Smooth muscle cell (in vitro differentiated cells): ENCODE results near the gene SPTLC2. TPM values are rescaled to one million over a fixed set of nuclear protein-coding genes. Genes with fewer than 3 reads are reported as not detected.
"Not testable (repeated sequence)": the region's sequence is repeated elsewhere in the genome, so short reads cannot be mapped to it uniquely, and the experiment has no call there.

Experiments
- DNase-seq: peaks from one replicate; lab custom pipeline; 2025; ENCODE audit not compliant: unreplicated experiment; lab: John Stamatoyannopoulos, UW
- H2AFZ ChIP-seq: fragments of 200-600 bp; sonication (generic); 2 replicates; pipeline ENCODE4 v1.6.0; 2016; ENCODE audit warnings: antibody characterized with exemption, low read depth, mild to moderate bottlenecking
- H3F3A ChIP-seq: fragments of 200-600 bp; sonication (generic); 2 replicates; pipeline ENCODE4 v1.6.0; 2017; ENCODE audit warnings: antibody characterized with exemption, low read depth
- H3K27ac ChIP-seq: fragments of 200-600 bp; sonication (generic); 2 replicates; pipeline ENCODE4 v1.5.1; 2016; ENCODE audit warnings: low read depth, mild to moderate bottlenecking
- H3K27me3 ChIP-seq: fragments of 200-600 bp; sonication (generic); 2 replicates; pipeline ENCODE4 v1.6.1; 2016; ENCODE audit warnings: low read depth, mild to moderate bottlenecking
- H3K36me3 ChIP-seq: fragments of 200-600 bp; sonication (generic); 2 replicates; pipeline ENCODE4 v1.5.1; 2016; ENCODE audit warnings: low read depth
- H3K4me1 ChIP-seq: fragments of 200-600 bp; sonication (generic); 2 replicates; pipeline ENCODE4 v1.5.1; 2016; ENCODE audit warnings: low read depth
- H3K4me2 ChIP-seq: fragments of 200-600 bp; sonication (generic); 2 replicates; pipeline ENCODE4 v1.6.0; 2016; ENCODE audit warnings: mild to moderate bottlenecking
- H3K4me3 ChIP-seq: fragments of 200-600 bp; sonication (generic); 2 replicates; pipeline ENCODE4 v1.5.1; 2016; ENCODE audit warnings: mild to moderate bottlenecking
- H3K79me2 ChIP-seq: fragments of 200-600 bp; sonication (generic); 2 replicates; pipeline ENCODE4 v1.6.0; 2016; ENCODE audit warnings: low read depth, mild to moderate bottlenecking
- H3K9ac ChIP-seq: fragments of 200-600 bp; sonication (generic); 2 replicates; pipeline ENCODE4 v1.6.0; 2016; ENCODE audit warnings: low read depth
- H3K9me3 ChIP-seq: fragments of 200-600 bp; sonication (generic); replicated peaks from 2 replicates; pipeline ENCODE4 v1.5.1; 2016; ENCODE audit warnings: low read depth
- H4K20me1 ChIP-seq: fragments of 200-600 bp; sonication (generic); 2 replicates; pipeline ENCODE4 v1.6.0; 2016; ENCODE audit warnings: low read depth
- CTCF ChIP-seq: fragments of 200-600 bp; sonication (generic); IDR thresholded peaks from 2 replicates; pipeline ENCODE4 v1.5.1; 2017; ENCODE audit warnings: borderline replicate concordance, mild to moderate bottlenecking, antibody characterized with exemption; ENCODE audit not compliant: insufficient read depth, poor library complexity, severe bottlenecking
- WGBS: methylation state at CpG from one replicate; pipeline ENCODE4 v1.1.7; 2016; ENCODE audit warnings: low lambda C conversion rate; 5-methylcytosine and 5-hydroxymethylcytosine counted together
- polyA plus RNA-seq: library from polyadenylated mRNA; unstranded; fragments of >200 nt; fragmentation: Nextera tagmentation; extraction: Ambion mirVana; gene quantifications from 2 replicates; pipeline ENCODE4 v1.2.1, GENCODE V29; 2016
- total RNA-seq: library from RNA; depleted of rRNA; stranded (reverse); fragments of >200 nt; gene quantifications from 2 replicates; pipeline ENCODE4 v1.2.3, GENCODE V29; 2014

Gene SPTLC2
- total and polyA plus RNA-seq, 2 experiments from 2014 or later, result 23.4 to 24.8 TPM

DNA sequence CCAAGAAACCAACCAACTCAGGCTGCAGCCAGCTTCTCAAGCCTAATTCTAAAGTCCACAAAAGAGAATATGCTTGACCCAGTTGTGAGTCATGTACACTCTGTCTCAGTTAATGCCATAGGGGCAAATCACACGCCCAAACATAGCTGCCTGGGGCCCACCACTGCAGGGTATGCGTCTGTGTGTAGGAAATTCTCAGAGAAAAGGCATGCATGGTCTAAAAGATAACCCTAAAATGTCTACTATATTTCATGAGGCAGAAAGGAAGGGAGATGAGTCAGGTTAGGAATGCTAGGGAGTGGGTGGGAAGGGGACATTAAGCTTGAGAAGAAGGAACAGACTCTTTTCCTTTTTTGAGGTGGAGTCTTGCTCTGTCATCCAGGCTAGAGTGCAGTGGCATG is 22.3 kb upstream of the SPTLC2 start:
- no peak overlapping the region for H3K4me2 ChIP-seq
- H3K27ac ChIP-seq, result peak overlapping the region; percentile 86
- no peaks in the 10 kb centered on the region for H3K36me3 ChIP-seq
- H3K9ac ChIP-seq, result no peak overlapping the region
- H2AFZ ChIP-seq, result no peak overlapping the region
- H3K4me3 ChIP-seq, result no peak overlapping the region
- 2% methylated on average over 2 of the region's 2 CpGs for whole genome bisulfite sequencing
- DNase-seq, result no peak
- no peaks in the 10 kb centered on the region for H3K4me1 ChIP-seq
- H3K9me3 ChIP-seq, result no peaks in the 10 kb centered on the region
- no peak for TF ChIP-seq CTCF
- H3K79me2 ChIP-seq, result no peaks in the 10 kb centered on the region
- H4K20me1 ChIP-seq, result no peaks in the 10 kb centered on the region
- no peaks in the 10 kb centered on the region for H3F3A ChIP-seq
- no peaks in the 10 kb centered on the region for H3K27me3 ChIP-seq

DNA sequence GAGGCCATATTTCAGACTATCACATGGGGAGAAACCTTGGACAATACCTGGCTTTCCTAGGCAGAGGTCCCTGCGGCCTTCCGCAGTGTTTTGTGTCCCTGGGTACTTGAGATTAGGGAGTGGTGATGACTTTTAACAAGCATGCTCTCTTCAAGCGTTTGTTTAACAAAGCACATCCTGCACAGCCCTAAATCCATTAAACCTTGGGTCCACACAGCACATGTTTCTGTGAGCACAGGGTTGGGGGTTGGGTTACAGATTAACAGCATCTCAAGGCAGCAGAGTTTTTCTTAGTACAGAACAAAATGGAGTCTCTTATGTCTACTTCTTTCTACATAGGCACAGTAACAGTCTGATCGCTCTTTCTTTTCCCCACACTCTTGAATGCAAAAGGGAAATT is 19.4 kb upstream of the SPTLC2 start:
- WGBS, result 74% methylated on average over 4 of the region's 4 CpGs

DNA sequence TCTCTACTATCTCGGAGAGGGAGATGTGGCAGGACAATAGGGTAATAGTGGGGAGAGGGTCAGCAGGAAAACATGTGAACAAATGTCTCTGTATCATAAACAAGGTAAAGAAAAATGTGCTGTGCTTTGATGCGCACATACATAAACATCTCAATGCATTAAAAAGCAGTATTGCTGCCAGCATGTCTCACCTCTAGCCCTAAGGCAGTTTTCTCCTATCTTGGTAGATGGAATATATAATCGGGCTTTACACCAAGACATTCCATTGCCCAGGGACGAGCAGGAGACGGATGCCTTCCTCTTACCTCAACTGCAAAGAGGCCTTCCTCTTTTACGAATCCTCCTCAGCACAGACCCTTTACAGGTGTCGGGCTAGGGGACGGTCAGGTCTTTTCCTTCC is 19.0 kb upstream of the SPTLC2 start:
- not testable (repeated sequence) for H2AFZ ChIP-seq, H3K9ac ChIP-seq, H3K79me2 ChIP-seq, H3K27ac ChIP-seq, H3K36me3 ChIP-seq, H3K4me3 ChIP-seq, H3K4me2 ChIP-seq, H4K20me1 ChIP-seq, H3K4me1 ChIP-seq, DNase-seq, H3K27me3 ChIP-seq, H3K9me3 ChIP-seq, H3F3A ChIP-seq
- WGBS, result 95% methylated on average over 8 of the region's 8 CpGs

More for the DNA sequence above, 19.4 kb upstream of the SPTLC2 start:
- not testable (repeated sequence) for H2AFZ ChIP-seq, H3K27ac ChIP-seq, H3K79me2 ChIP-seq, H4K20me1 ChIP-seq, H3K36me3 ChIP-seq, H3K27me3 ChIP-seq, DNase-seq, H3K4me3 ChIP-seq, H3K9me3 ChIP-seq, H3F3A ChIP-seq, H3K9ac ChIP-seq, H3K4me1 ChIP-seq, H3K4me2 ChIP-seq

DNA sequence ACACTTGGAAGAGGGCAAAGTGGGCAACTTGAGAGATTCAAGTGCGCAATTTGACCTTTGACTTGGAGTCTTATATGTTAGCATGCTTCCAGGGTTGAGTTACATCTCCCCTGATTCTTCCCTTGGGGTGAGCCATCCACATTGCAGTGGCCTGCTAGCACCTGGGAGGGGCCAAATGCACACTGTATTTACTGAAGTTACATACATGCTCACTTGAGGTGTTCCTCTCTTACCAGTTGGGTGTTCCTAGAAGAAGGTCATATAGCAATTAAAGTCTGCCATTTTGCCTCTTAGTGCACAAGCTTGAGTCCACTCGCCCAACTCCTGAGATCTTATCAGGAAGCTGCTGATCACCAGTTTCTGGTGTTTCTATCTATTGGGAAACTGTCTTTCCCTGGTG is 13.7 kb upstream of the SPTLC2 start:
- H3K79me2 ChIP-seq, result no peaks in the 10 kb centered on the region

More for the DNA sequence above, 13.7 kb upstream of the SPTLC2 start:
- H3K27me3 ChIP-seq, result no peaks in the 10 kb centered on the region
- TF ChIP-seq CTCF, result no peak
- 82% methylated on average over 2 of the region's 2 CpGs for WGBS
- H3K4me2 ChIP-seq, result no peak overlapping the region
- no peak overlapping the region for H3K4me3 ChIP-seq
- no peak overlapping the region for H3K27ac ChIP-seq
- no peaks in the 10 kb centered on the region for H3K9me3 ChIP-seq
- no peak overlapping the region for H2AFZ ChIP-seq
- no peaks in the 10 kb centered on the region for H3K36me3 ChIP-seq
- no peaks in the 10 kb centered on the region for H3F3A ChIP-seq
- no peaks in the 10 kb centered on the region for H4K20me1 ChIP-seq
- H3K9ac ChIP-seq, result no peak overlapping the region
- no peaks in the 10 kb centered on the region for H3K4me1 ChIP-seq
- DNase-seq, result no peak
